Kidney epithelial cell (primary cell): ENCODE results near the gene CHD1L. TPM values are rescaled to one million over a fixed set of nuclear protein-coding genes. Genes with fewer than 3 reads are reported as not detected.

ENCODE experiments used
- DNase-seq: peaks from one replicate; pipeline ENCODE4 v3.0.0-alpha.2; 2010; ENCODE audit warnings: low read depth
- H3K27me3 ChIP-seq: 2 replicates; pipeline ENCODE4 v1.6.0; 2011; ENCODE audit warnings: low read length; ENCODE audit not compliant: control insufficient read depth, insufficient read depth
- H3K36me3 ChIP-seq: 2 replicates; pipeline ENCODE4 v1.5.1; 2011; ENCODE audit warnings: low read length; ENCODE audit not compliant: control insufficient read depth, insufficient read depth
- H3K4me3 ChIP-seq: 2 replicates; pipeline ENCODE4 v1.5.1; 2011; ENCODE audit warnings: low read depth, mild to moderate bottlenecking, control low read depth, low read length
- CTCF ChIP-seq: IDR thresholded peaks from 2 replicates; pipeline ENCODE4 v1.5.1; 2011; ENCODE audit warnings: mild to moderate bottlenecking, moderate library complexity, low read length, control low read depth, inconsistent platforms; ENCODE audit not compliant: insufficient read depth, poor library complexity, severe bottlenecking
- total RNA-seq: library from RNA; depleted of rRNA; stranded (reverse); fragments of >200 nt; gene quantifications from 2 replicates; pipeline ENCODE4 v1.2.3, GENCODE V29; 2015

CHD1L gene
- total RNA-seq, 1 donor from 2014 or later, result 35.7 TPM

GRCh38 chr1:147207192-147207591, 35.3 kb upstream of the CHD1L start:
- Histone ChIP-seq H3K27me3 (no peaks in the 10 kb centered on the region), H3K4me3 (no peak overlapping the region), H3K36me3 (no peaks in the 10 kb centered on the region)
- TF ChIP-seq CTCF, result no peak
- no peak for DNase-seq

- Histone ChIP-seq H3K4me3 (no peak overlapping the region), H3K27me3 (no peaks in the 10 kb centered on the region), H3K36me3 (no peaks in the 10 kb centered on the region)
- no peak for TF ChIP-seq CTCF
- DNase-seq, result no peak
Observed at GRCh38 chr1:147208619-147209018, 33.9 kb upstream of the CHD1L start.

GRCh38 chr1:147209825-147210821, 32.4 kb upstream of the CHD1L start:
- DNase-seq, result no peak
- Histone ChIP-seq H3K4me3 (no peak overlapping the region), H3K27me3 (no peaks in the 10 kb centered on the region), H3K36me3 (no peaks in the 10 kb centered on the region)
- TF ChIP-seq CTCF, result no peak

- DNase-seq, result no peak
- no peak overlapping the region for H3K4me3 ChIP-seq
- no peaks in the 10 kb centered on the region for H3K36me3 ChIP-seq
- H3K27me3 ChIP-seq, result no peaks in the 10 kb centered on the region
- TF ChIP-seq CTCF, result no peak
Observed at GRCh38 chr1:147210987-147211386, 31.5 kb upstream of the CHD1L start.

- no peak for DNase-seq
- no peaks in the 10 kb centered on the region for H3K36me3 ChIP-seq
- H3K4me3 ChIP-seq, result no peak overlapping the region
- TF ChIP-seq CTCF, result no peak
- no peaks in the 10 kb centered on the region for H3K27me3 ChIP-seq
Observed at GRCh38 chr1:147211577-147211976, 30.9 kb upstream of the CHD1L start.
